ENCODE results near the gene MAGOHB. TPM values are rescaled to one million over a fixed set of nuclear protein-coding genes. Genes with fewer than 3 reads are reported as not detected.

The MAGOHB gene
- total RNA-seq, 1 donor from 2014 or later: 21.7 TPM

- Histone ChIP-seq H3K4me3 (ENCODE audit: low read depth, low read length) (no peak overlapping the region), H3K36me3 (ENCODE audit: control insufficient read depth, insufficient read depth, low read length) (no peaks in the 10 kb centered on the region), H3K27me3 (ENCODE audit: control insufficient read depth, insufficient read depth, low read length) (no peaks in the 10 kb centered on the region)
- TF ChIP-seq CTCF (IDR thresholded peaks at IDR 0.05; ENCODE audit: insufficient read depth, low read length, poor library complexity, severe bottlenecking): no peak
- DNase-seq (ENCODE audit: low read depth): no peak
Observed at GRCh38 chr12:10633541-10633940, 20.1 kb upstream of the MAGOHB start.

- H3K4me3 ChIP-seq (ENCODE audit: low read depth, low read length): no peak overlapping the region
- no peak for DNase-seq (ENCODE audit: low read depth)
- H3K36me3 ChIP-seq (ENCODE audit: control insufficient read depth, insufficient read depth, low read length): no peaks in the 10 kb centered on the region
- TF ChIP-seq CTCF (IDR thresholded peaks at IDR 0.05; ENCODE audit: insufficient read depth, low read length, poor library complexity, severe bottlenecking): no peak
- H3K27me3 ChIP-seq (ENCODE audit: control insufficient read depth, insufficient read depth, low read length): no peaks in the 10 kb centered on the region
Observed at GRCh38 chr12:10632226-10632625, 18.8 kb upstream of the MAGOHB start.

GRCh38 chr12:10624605-10625004 lies 11.2 kb upstream of the MAGOHB start:
- Histone ChIP-seq H3K27me3 (ENCODE audit: control insufficient read depth, insufficient read depth, low read length) (no peaks in the 10 kb centered on the region), H3K4me3 (ENCODE audit: low read depth, low read length) (no peak overlapping the region), H3K36me3 (ENCODE audit: control insufficient read depth, insufficient read depth, low read length) (no peaks in the 10 kb centered on the region)
- no peak for TF ChIP-seq CTCF (IDR thresholded peaks at IDR 0.05; ENCODE audit: insufficient read depth, low read length, poor library complexity, severe bottlenecking)
- DNase-seq (ENCODE audit: low read depth): no peak

- Histone ChIP-seq H3K27me3 (ENCODE audit: control insufficient read depth, insufficient read depth, low read length) (no peaks in the 10 kb centered on the region), H3K36me3 (ENCODE audit: control insufficient read depth, insufficient read depth, low read length) (no peaks in the 10 kb centered on the region), H3K4me3 (ENCODE audit: low read depth, low read length) (no peak overlapping the region)
- no peak for TF ChIP-seq CTCF (IDR thresholded peaks at IDR 0.05; ENCODE audit: insufficient read depth, low read length, poor library complexity, severe bottlenecking)
- DNase-seq (ENCODE audit: low read depth): no peak
Observed at GRCh38 chr12:10623131-10623530, 9.7 kb upstream of the MAGOHB start.

- no peaks in the 10 kb centered on the region for H3K36me3 ChIP-seq (ENCODE audit: control insufficient read depth, insufficient read depth, low read length)
- H3K4me3 ChIP-seq (ENCODE audit: low read depth, low read length): no peak overlapping the region
Observed at GRCh38 chr12:10621278-10621677, 7.9 kb upstream of the MAGOHB start.

More at GRCh38 chr12:10621278-10621677, 7.9 kb upstream of the MAGOHB start:
- no peak for DNase-seq (ENCODE audit: low read depth)
- no peak for TF ChIP-seq CTCF (IDR thresholded peaks at IDR 0.05; ENCODE audit: insufficient read depth, low read length, poor library complexity, severe bottlenecking)
- no peaks in the 10 kb centered on the region for H3K27me3 ChIP-seq (ENCODE audit: control insufficient read depth, insufficient read depth, low read length)
